GM18507 (cell line): Measurements from ENCODE around the gene OR6X1.

Experiments
- DNase-seq: peaks from one replicate; pipeline ENCODE4 v3.0.0; 2011; ENCODE audit warnings: low read depth; ENCODE audit not compliant: insufficient read length; ENCODE audit errors: extremely low spot score
- FAIRE-seq: peaks from 2 replicates; lab custom pipeline; 2011; peaks lifted over from hg19 to GRCh38; lab: Jason Lieb, UNC

Gene OR6X1, protein sequence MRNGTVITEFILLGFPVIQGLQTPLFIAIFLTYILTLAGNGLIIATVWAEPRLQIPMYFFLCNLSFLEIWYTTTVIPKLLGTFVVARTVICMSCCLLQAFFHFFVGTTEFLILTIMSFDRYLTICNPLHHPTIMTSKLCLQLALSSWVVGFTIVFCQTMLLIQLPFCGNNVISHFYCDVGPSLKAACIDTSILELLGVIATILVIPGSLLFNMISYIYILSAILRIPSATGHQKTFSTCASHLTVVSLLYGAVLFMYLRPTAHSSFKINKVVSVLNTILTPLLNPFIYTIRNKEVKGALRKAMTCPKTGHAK

DNA sequence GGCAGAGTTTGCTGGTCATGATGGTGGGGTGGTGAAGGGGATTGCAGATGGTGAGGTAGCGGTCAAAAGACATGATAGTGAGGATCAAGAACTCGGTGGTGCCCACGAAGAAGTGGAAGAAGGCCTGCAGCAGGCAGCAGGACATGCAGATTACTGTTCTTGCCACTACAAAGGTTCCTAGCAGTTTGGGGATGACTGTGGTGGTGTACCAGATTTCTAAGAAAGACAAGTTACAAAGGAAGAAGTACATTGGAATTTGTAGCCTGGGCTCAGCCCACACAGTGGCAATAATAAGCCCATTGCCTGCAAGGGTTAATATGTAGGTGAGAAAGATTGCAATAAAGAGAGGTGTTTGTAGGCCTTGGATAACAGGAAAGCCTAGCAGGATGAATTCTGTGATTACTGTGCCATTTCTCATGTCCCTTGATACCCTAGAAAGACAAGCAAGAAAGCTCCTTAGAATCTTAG is at the start of gene OR6X1:
TSS of gene OR6X1 (minus strand) at position 418 of the 468 bp plus-strand sequence. CDS start at position 418, 0 bp downstream.
- FAIRE-seq (no peak), DNase-seq (no peak)

DNA sequence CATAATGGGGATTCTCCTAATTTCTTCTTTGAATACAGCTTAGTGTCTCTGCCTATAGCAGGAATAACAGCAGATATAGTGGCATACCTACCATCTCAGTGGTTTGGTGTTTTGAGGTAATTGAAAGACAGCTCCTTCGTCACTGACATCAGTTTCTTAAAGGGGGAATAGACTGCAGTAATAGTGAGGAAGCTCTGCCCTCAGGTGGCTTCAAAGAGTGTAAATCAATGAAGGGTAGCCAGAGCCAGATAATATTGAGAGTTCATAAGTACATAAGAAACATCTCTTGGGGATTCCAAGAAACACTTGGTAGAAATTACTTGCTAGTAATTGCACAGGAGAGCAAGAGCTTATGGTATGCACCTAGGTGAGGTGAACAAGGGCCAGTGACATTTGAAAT is 47.4 kb upstream of the OR6X1 start:
- FAIRE-seq (no peak), DNase-seq (no peak)

DNA sequence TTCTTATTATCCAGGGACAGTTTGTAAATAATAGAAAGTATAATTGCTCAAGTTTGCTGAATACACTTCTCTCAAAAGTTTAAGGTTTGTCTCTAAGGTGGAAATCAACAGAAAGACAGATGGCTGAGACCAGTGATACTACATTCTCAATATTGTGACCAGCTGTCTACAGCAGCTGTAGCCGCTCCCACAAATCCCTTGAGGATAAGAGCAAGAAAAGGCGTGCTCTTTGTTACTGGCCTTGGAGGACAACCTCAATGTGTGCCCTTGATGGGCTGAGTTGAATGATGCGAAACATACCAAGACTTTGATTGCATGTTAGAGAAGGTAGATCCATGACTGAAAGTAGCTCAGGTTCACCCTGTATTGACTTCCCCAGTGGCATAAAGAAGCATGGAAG is 45.7 kb upstream of the OR6X1 start:
- DNase-seq: no peak
- FAIRE-seq: no peak

DNA sequence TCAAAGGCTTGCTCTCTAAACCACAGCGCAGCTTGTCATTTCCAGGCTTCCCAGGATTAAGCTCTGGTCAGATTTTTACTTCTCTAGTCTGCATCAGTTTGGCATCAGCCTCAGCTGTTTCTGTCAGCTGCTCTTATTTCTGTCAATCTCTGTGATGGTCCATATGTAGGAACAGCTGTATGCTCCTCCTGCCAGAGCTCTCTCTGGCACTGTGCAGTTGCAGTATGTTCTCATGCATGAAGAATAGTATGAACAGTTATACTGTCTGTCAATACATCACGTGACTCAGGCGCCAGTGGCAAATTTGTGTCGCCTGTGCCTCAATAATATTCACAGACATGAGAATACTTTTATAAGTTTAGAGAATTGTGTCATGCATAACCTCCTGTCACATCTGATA is 45.1 kb upstream of the OR6X1 start:
- DNase-seq (no peak), FAIRE-seq (no peak)

DNA sequence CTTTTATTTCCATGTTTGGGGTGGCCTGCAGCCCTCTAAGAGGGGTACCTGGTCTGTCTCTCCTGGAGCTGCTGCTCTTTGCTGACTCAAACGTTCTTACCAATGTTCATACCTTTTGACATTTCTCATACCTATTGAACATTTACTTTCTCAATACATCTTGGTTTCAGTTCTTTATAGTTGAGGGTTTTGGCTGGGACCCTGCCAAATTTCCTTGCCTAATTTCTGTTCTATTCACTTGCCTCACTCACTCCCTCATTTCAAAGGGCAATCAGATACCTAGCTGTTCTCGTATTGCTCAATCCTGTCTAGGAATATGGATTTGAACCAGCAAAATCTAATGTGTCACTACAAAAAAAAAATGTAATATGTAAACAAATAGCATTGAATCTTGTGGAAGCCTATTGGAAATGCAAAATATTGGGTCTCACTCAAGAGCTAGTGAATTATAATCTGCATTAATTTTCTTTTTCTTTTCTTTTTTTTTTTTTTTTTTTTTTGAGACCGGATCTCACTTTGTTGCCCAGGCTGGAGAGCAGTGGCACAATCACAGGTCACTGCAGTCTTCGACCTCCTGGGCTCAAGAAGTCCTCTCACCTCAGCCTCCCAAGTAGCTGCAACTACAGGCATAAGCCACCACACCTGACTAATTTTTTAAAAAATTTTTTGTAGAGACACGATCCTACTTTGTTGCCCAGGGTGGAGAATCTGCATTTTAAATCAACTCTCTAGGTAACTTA is 44.4 kb upstream of the OR6X1 start:
- FAIRE-seq (no peak), DNase-seq (no peak)

DNA sequence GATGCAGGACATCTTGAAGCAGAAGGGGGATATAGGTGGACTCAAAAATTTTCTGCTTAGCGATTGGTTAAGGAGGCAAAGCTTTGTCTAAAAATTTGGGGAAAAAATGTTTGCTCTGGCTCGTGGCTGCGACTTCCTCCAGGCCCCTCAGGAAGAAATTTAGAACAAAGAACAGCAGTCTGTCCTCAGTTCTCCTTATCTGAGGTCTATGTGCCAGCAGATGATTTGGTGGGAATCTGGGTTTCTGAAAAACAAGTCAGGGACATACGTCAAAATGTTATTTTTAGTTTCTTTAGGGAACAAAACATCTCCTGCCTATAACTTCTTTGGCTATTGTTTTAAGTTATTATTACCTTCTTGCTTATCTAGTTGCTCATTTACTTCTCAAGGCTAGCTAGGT is 43.8 kb upstream of the OR6X1 start:
- FAIRE-seq (no peak), DNase-seq (no peak)

DNA sequence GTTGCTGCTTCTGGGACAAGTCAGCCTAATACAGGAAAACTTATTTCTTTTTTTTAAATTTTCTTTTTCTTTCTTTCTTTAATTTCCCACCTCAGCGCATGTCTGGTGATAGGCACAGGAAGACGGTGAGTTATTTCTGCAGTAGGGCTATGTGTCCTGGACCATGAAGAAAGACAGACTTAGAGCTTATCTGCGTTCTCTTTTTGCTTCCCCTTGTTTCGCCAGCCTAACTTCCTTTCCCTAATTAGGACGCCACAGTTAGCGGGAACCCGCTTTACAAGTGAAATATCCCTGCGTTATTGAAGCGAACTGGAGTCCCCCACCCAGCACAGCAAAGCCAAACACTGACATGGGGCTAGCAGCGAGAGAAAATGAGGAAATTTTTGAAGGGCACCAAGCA is 43.2 kb upstream of the OR6X1 start:
- DNase-seq (no peak), FAIRE-seq (no peak)

DNA sequence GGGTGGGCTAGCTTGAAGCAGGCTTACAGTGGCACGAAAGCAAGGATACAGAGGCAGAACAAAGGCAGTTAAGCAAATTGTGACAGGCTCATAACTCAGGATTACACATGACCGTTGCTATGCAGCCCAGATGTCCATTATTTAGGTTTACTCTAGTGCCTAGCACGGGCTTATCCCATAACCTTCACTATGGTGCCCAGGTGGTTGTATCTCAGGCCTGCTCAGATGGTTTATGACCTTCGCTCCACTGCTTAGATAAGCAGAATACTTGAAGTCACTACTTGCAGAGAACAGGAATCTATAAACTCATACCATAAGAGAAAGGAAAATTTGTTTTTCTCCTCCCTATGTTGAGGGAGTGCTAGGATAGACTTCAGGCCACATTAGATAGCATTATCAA is 42.8 kb upstream of the OR6X1 start:
- FAIRE-seq (no peak), DNase-seq (no peak)

DNA sequence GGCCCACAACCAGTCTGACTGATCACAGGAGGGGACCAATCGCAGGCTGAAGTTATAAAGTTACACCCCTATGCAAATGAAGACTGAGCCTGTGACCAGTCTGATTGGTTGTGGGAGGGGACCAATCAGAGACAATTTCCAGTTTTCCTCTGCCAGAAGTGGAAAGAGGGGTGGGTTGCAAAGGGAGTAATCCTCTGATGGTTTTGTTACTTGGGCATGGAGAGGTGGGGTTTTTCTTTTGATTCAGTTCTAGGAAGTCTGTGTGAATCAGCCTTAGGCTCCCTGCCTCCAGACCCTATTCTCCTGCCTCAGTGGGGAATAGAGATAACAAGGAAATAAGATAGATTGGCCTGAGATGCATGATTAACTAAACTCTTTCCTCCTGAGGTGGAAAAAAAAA is 41.9 kb upstream of the OR6X1 start:
- FAIRE-seq (no peak), DNase-seq (no peak)

DNA sequence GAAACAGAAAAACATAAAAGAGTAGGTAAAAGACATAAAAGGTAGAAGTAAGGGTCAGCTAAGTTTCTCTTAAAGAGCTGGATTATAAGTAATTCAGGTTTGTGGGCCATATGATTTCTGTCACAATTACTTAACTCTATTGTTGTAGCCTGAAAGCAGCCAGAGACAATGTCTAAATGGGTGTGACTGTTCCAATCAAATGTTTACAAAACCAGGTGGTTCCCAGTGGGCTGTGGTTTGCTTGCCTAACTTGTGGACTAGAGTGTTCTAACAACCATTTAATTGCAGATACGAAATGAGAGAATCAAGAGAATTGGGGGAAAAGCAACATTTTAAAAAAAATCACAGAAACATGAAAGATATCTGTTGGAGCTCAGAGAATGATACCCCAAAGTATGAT is 29.2 kb upstream of the OR6X1 start:
- FAIRE-seq (no peak), DNase-seq (no peak)

DNA sequence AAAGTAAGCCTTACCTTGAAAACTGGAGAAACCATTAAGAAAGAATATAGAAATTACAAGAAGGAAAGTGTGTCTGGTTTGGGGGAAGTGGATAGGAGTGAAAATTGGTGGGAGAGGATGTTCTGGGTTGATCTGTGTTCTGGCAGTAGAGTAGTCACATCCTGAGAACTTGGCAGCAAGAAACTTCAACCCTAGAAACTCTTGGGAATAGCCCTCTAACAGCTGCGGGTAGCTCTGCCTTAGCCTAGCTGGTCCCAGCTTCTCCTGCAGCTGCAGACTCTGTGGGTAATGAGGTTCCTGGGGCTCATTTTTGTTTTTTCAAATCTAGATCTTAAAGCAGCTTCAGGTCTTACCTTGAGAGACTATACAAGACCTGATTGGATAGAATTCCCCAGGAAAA is 24.2 kb upstream of the OR6X1 start:
- DNase-seq: no peak
- FAIRE-seq: no peak

DNA sequence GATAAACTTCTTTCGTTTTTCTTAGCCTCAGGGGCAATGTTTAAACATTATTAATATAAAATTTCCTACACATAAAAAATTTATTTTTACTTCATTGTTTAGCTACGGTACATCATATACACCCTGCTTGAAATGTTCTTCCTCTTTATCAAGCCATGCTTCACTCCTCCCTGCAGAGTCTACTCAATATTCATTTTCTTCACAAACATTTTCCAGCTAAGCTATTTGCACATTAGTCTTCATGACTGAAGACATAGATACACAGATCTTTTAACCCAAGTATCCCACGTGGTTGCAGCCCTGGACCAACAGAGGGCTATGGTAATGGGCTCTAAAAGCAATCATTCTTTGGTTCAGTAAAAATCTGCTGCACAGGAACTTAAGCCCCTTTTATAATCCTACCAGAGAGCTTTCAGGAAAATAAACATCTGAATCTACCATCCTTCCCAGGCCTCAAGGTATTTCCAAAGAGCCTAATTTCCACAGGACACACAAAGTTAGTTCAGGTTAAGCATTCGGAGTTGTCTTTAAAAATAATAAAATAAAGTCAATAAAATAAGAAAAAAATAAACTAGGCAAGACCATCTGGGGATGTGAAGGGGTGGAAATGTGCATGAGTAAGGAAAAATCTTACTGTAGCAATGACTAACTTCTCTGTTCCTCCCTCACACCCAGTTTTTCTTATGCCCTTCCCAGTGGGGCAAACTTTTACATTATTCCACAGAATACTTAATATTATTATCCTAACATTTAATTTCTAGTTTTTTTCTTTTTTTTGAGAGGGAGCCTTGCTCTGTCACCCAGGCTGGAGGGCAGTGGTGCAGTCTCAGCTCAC is 21.6 kb upstream of the OR6X1 start:
- DNase-seq (no peak), FAIRE-seq (no peak)

DNA sequence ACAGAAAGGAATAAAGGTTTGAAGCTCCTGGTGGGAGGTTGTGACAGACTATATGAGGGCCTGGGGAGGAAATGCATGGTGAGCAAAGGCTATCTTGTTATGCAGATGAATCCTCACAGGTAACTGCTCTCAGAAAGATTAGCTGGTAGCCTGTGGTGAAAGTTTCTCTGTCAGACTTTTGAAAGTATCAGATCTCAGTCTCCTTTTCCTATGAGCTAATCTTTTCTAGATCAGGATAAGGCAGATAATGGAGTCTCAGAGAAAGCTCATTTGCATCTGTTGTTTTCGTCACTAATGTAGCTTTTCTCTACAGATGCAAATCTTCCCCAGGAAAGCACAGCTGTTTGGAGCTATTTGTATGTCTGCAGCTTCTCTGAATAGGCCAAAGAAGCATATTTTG is 21.0 kb upstream of the OR6X1 start:
- DNase-seq: no peak
- FAIRE-seq: no peak

DNA sequence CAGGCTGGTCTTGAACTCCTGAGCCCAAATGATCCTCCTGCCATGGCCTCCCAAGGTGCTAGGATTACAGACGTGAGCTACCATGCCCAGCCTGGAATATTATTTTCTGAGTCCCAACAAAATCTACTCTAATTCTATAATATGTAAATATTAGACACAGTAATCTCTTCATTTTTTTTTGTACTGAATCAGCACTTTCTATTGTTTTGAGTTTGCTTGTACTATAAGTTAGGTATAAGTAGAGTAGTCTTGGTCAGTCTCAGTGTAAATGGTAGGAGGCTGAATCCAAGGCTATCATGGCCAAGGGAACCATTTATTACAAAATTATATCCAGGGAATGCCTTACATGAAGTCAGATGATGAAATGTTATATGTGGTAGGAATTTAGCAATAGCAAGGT is 19.6 kb upstream of the OR6X1 start:
- FAIRE-seq (no peak), DNase-seq (no peak)

DNA sequence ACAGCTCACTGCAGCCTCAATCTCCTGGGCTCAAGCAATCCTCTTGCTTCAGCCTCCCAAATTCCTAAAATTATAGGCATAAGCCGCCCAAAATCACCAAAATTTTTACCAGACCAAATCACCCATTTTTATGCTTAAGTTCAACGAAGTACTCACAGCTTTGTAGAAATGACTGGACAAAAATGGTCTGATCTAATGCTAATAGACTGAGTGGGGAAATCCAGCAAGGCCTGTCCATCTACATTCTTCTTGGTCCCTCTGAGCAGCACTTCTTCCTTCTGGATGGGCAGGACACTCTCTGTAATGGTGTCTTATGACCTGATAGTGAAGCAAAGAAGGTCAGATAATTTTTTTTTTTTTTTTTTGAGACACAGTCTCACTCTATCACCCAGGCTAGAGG is 18.7 kb upstream of the OR6X1 start:
- FAIRE-seq (no peak), DNase-seq (no peak)

DNA sequence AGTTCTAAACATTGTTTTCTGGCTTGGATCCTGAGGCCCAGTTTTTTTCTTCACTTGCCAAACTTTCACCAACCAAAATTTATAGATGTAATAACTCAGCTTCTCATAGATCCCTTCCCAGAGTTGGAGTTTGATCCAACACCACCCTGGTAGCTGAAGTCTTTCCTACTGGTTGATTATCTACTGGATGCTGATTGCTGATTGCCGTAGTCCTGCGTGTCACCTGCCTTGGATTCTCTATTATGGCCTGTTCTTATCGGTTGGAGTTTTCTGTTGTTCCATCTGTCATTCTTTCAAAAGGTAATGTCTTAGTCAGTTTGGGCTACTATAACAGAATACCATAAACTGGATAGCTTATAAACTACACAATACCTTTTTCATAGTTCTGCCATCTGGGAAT is 17.3 kb upstream of the OR6X1 start:
- DNase-seq (no peak), FAIRE-seq (no peak)

DNA sequence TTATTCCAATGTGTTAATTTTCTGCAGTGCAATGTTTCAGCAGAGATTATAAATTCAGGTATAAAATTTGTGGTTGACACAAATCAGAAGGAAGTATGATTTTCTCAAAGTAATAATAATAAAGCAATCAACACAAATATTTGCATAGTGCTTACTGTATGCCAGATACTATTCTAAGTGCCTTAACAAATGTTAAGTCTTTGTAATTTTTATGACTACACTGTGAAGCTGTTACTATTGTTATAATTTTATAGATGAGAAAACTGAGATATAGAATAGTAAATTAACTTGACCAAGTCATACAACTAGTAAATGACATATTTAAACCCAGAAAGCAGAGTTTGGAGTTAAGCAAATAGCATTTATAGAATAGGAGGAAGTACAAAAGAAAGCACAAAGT is 16.4 kb upstream of the OR6X1 start:
- FAIRE-seq (no peak), DNase-seq (no peak)

DNA sequence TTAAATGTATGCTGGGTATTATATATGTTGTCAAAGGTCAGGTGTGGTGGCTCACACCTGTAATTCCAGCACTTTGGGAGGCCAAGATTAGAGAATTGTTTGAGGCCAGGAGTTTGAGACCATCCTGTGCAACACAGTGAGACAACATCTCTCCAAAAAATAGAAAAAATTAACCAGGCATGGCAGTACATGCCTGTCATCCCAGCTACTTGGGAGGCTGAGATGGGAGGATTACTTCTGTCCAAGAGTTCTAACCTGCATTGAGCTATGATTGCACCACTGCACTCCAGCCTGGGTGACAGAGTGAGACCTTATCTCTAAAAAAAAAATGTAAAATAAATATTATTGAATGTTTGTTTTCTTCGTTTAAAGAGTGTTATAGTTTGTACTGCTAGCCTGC is 11.3 kb upstream of the OR6X1 start:
- FAIRE-seq: no peak
- DNase-seq: no peak

DNA sequence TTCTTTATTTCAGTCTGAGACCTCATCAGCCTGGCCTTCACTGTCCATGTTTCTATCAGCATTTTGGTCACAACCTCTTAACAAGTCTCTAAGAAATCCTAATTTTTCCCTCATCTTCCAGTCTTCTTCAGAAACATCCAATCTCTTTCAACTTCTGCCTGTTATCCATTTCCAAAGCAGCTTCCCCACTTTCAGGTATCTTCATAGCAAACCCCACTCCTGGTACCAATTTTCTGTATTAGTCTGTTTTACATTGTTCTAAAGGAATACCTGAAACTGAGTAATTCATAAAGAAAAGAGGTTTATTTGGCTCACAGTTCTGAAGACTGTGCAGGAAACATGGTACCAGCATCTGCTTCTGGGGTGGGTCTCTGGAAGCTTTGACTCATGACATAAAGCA is 8.1 kb upstream of the OR6X1 start:
- DNase-seq (no peak), FAIRE-seq (no peak)

DNA sequence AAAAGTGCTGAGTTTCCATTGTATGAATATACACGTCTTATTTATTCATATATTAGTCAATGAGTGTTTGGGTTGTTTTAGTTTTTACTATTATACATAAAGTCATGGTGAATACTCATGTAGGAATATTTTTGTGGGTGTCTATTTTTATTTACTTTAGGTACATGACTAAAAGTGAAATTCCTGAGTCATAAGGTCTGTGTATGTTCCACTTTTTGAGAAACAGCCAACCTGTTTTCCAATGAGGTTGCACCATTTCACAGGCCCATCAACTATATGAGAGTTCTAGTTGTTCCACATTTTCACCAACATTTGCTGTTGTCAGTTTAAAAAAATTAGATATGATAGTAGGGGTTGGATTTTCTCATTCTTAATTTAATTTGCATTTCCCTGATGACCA is 6.6 kb upstream of the OR6X1 start:
- DNase-seq: no peak
- no peak for FAIRE-seq
